Dendritic cell treated with granulocyte-macrophage colony-stimulating factor and Interleukin-4, amounts not matched to agents 40 ng/mL and 50 ng/mL, for 4 days (primary cell): Measurements from ENCODE around the gene GFOD2.
A peak's percentile ranks its signal among the peaks of the same experiment; 100 is the strongest.

ENCODE experiments used
- H3K27ac Mint-ChIP-seq: one replicate; pipeline ENCODE4 v1.8.0; 2022; ENCODE audit warnings: mild to moderate bottlenecking, mixed read lengths
- H3K27me3 Mint-ChIP-seq: one replicate; pipeline ENCODE4 v1.8.0; 2022; ENCODE audit warnings: mild to moderate bottlenecking, mixed read lengths
- H3K36me3 Mint-ChIP-seq: one replicate; pipeline ENCODE4 v1.8.0; 2022; ENCODE audit warnings: low read depth, mixed read lengths
- H3K4me1 Mint-ChIP-seq: one replicate; pipeline ENCODE4 v1.8.0; 2022; ENCODE audit warnings: low read depth, mixed read lengths
- H3K4me3 Mint-ChIP-seq: one replicate; pipeline ENCODE4 v1.8.0; 2022; ENCODE audit warnings: mild to moderate bottlenecking, moderate library complexity, mixed read lengths
- H3K9me3 Mint-ChIP-seq: one replicate; pipeline ENCODE4 v1.8.0; 2022; ENCODE audit warnings: mixed read lengths
- intact Hi-C: fragments of 100-400 bp; cut with micrococcal nuclease; formaldehyde crosslinking; loops from one replicate; pipeline ENCODE4 v1.15.0; 2022

Gene GFOD2

DNA sequence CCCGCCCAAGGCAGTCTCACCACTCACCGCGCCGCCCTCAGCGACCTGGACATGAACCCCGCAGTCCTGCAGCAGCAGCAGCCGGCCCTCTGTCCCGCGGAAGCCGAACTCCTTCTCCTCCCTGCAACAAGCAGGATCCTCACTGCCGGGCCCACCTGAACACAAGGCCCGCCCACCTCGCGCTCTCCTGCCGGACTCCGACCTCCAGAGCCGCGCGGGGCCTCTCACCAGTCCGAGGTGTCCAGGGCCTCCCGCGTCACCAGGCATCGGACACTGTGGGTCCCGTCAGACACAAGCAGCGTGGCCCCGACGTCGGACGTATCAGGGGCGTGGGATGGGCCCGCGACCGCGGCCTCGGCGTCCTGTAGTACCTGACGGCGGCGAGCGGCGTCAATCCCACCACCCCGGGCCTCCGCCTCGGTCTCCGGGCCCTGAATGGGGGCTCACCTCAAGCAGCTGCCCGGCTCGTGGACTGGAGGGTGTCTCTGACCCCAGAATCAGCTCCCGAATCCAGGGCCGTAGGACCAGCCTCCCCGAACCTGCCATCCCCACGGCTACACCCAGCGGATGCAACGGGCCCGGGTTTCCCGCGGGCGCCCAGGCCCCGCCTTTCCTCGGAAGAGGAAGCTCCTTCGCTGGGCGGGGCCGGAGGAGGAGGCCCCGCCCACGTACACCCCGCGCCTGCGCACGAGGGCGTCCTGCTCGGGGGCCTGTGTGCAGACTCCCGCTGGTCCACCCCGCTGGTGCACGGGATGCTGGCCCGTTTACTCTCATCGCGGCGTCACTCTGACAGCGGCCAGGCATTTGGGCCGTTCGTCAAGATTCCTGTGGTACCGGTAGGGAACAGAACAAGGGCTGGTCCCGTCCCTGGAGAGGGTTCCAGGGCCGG is 59.2 kb downstream of the GFOD2 start, which contains the start of gene ACD:
TSS of gene ACD (minus strand) at position 586 of the 889 bp plus-strand sequence. CDS start at position 546, 40 bp downstream.
- Mint-ChIP-seq H3K36me3 (peaks cover 62% of the 10 kb centered on the region), H3K4me3 (peak within 1 kb of the TSS; percentile 93), H3K27me3 (peaks cover 11% of the 10 kb centered on the region), H3K27ac (peak within 1 kb of the TSS; percentile 89), H3K4me1 (peaks cover 36% of the 10 kb centered on the region), H3K9me3 (no peaks in the 10 kb centered on the region)
- intact Hi-C loops: loop anchor here (1.0 kb wide), 1 partner anchor 98 kb away; the partner anchor contains the start of gene CTCF

DNA sequence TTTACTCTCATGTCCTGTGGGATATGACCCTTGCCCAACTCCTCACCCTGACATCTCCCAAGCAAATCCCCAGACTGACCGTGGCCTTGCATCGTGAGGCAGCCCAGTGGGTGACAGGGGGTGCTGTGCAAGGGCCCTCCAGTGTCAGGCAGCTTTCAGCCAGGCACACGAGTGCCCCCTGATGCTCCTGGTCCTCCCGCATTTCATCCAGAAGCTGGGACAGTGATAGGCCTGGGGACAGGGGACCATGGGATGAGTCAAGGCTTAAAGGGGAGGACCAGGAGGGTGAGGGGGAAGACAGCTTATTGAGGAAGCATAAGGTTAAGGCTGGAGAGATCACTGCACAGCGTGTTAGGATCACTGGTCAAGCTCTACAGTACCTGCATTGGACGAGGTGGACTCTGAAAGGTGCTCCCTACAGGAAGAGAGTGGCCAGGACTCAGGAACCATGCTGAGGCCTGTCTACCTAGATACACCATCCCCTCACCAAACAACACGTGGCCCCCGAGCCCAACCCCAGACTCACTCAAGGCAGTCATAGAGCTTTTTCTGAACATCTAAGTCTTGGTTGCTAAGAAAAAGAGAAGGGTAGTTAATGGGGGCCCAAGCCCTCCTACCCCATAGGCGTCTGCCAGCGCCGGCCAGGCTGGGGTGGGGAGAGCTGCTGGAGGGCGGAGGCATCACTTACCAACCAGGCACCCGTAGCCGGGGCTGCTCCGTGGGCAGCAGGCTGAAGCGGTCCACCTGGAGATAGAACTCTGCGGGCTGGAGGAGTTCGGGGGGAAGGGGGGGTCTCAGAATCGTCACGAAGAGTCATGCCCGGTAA is 60.1 kb downstream of the GFOD2 start:
- H3K36me3 Mint-ChIP-seq: peaks cover 54% of the 10 kb centered on the region
- peak overlapping the region; percentile 93 for H3K4me3 Mint-ChIP-seq
- H3K4me1 Mint-ChIP-seq: peaks cover 30% of the 10 kb centered on the region
- no peaks in the 10 kb centered on the region for H3K9me3 Mint-ChIP-seq
- intact Hi-C loops: no loop called here
- peak overlapping the region; percentile 89 for H3K27ac Mint-ChIP-seq
- peaks cover 11% of the 10 kb centered on the region for H3K27me3 Mint-ChIP-seq

DNA sequence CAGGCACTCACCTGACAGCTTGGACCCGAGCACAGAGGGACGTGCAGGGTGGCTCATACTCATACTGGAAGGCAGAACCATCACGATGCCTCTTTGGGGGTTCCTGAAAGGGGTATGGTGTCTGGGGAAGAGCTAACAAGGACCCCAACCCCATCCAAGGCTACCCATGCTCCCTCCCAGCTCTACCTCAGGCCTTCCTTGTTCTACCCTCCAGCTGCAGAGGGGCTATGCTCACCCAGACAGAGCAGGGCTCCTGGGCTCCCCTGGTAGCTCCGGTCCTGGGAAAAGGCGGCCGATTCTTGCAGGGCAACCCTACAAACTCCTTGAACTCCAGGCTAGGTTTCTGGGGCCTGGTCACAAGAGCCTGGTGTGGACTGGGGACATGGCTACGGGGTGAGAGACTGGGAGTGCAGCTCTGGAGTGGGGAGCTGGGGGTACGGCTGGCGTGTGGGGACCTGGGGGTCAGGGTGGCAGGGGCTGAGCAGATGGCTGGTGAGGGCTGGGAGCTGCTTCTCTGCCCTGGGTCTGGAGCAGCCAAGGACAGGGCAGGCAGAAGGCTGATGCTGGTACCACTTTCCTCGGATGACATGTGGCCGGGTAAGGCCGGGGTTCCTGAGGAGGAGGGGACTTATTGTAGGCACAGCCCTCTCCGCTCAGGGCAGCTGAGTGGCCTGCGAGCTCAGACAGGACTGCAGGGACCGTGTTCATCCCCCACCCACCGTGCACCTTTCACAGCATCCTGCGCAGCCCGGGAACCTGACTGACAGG is 61.2 kb downstream of the GFOD2 start:
- no peaks in the 10 kb centered on the region for H3K9me3 Mint-ChIP-seq
- H3K27me3 Mint-ChIP-seq: peaks cover 11% of the 10 kb centered on the region
- H3K27ac Mint-ChIP-seq: no peak overlapping the region
- H3K36me3 Mint-ChIP-seq: peaks cover 42% of the 10 kb centered on the region
- no peak overlapping the region for H3K4me3 Mint-ChIP-seq
- H3K4me1 Mint-ChIP-seq: peaks cover 25% of the 10 kb centered on the region
- intact Hi-C loops: no loop called here

DNA sequence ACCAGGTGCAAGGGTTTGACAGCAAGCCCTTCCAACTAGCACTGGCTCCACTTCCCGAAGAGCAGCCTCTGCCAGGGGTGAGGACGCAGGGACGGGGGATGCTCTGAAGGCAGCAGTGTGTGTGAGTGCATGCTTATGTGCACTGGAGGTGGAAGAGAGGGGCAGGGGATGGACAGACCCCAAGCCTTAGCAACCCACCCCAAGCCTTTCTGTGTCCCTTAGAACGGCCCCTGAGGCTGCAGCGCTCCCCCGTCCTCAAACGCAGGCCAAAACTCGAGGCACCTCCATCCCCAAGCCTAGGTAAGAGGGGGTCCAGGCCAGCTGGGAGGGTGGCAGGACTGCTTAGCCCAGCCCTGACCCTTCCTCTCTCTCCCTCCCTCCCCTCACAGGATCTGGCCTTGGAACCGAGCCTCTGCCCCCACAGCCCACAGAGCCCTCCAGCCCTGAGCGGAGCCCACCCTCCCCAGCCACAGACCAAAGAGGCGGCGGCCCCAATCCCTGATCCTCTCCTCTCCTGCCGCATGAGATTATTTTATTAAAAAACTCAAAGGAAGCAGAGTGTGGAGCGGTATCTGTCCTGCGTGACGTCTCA is 62.0 kb downstream of the GFOD2 start:
- Mint-ChIP-seq H3K9me3 (no peaks in the 10 kb centered on the region), H3K36me3 (peaks cover 39% of the 10 kb centered on the region), H3K27ac (no peak overlapping the region), H3K4me3 (no peak overlapping the region), H3K4me1 (peaks cover 25% of the 10 kb centered on the region), H3K27me3 (peaks cover 11% of the 10 kb centered on the region)
- intact Hi-C loops: no loop called here

DNA sequence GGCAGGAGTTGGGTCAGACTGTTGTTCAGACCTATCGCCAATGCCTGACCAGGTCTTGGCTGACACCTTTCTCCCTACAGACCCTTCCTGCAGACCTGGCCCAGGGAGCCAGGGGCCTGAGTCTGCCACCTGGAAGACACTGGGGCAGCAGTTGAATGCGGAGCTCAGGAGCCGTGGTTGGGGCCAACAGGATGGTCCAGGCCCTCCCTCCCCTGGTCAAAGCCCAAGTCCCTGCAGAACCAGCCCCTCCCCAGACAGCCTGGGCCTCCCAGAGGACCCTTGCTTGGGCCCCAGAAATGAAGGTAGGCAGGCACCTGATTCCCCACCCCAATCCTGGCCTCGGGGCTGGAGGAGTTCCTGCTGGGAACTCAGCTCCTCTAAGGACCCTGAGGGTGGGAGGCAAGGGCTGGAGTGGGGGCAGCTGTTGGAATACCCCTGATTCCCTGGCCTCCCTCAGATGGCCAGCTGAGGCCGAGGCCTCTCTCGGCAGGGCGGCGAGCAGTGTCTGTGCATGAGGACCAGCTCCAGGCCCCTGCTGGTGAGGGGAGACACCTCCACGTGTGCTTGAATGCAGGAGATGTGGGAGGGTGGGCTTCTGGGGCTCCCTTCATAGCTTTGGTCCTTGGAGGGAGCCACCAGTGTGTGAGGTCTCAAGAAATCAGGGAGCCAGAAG is 62.6 kb downstream of the GFOD2 start:
- Mint-ChIP-seq H3K27me3 (peaks cover 11% of the 10 kb centered on the region), H3K27ac (no peak overlapping the region), H3K9me3 (no peaks in the 10 kb centered on the region), H3K36me3 (peaks cover 39% of the 10 kb centered on the region), H3K4me1 (peaks cover 19% of the 10 kb centered on the region), H3K4me3 (no peak overlapping the region)
- intact Hi-C loops: no loop called here

DNA sequence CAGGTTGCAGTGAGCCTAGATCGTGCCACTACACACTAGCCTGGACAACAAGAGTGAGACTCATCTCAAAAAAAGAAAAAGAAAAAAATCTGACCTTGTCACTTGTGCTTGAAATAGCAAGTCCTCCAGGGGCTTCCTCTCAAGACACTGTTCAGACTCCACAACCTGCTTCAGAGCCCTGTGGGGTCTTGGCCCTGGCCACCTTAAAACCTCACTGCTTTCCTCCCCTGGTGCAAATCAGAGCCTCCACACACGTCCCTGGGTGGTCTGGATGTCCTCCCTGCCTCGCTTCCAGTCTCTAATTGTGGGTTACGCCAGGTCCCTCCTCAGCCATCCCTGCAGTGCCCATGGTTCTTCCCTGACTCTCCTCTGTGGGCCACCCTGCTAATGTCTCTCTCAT is 63.8 kb downstream of the GFOD2 start:
- Mint-ChIP-seq H3K27ac (no peak overlapping the region), H3K4me1 (peaks cover 12% of the 10 kb centered on the region), H3K36me3 (peaks cover 37% of the 10 kb centered on the region), H3K4me3 (no peak overlapping the region), H3K9me3 (no peaks in the 10 kb centered on the region), H3K27me3 (peaks cover 8% of the 10 kb centered on the region)
- intact Hi-C loops: no loop called here

DNA sequence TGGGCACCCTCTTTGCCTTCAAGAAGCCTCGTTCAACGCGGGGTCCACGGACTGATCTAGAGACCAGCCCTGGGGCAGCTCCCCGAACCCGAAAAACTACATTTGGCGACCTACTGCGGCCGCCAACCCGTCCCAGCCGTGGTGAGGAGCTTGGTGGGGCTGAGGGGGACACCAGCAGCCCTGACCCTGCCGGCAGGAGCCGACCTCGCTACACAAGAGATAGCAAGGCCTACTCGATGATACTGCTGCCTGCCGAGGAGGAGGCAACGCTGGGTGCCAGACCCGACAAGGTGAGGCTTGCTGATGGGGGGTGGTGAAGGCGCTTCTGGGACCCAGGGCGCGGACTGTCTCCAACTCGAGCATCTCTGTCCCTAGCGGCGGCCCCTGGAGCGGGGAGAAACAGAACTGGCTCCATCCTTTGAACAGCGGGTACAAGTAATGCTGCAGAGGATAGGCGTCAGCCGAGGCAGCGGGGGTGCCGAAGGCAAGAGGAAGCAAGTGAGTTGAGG is 64.7 kb downstream of the GFOD2 start:
- Mint-ChIP-seq H3K27ac (no peak overlapping the region), H3K4me1 (peaks cover 8% of the 10 kb centered on the region), H3K27me3 (peaks cover 10% of the 10 kb centered on the region), H3K9me3 (no peaks in the 10 kb centered on the region), H3K36me3 (peaks cover 29% of the 10 kb centered on the region), H3K4me3 (no peak overlapping the region)
- intact Hi-C loops: no loop called here

DNA sequence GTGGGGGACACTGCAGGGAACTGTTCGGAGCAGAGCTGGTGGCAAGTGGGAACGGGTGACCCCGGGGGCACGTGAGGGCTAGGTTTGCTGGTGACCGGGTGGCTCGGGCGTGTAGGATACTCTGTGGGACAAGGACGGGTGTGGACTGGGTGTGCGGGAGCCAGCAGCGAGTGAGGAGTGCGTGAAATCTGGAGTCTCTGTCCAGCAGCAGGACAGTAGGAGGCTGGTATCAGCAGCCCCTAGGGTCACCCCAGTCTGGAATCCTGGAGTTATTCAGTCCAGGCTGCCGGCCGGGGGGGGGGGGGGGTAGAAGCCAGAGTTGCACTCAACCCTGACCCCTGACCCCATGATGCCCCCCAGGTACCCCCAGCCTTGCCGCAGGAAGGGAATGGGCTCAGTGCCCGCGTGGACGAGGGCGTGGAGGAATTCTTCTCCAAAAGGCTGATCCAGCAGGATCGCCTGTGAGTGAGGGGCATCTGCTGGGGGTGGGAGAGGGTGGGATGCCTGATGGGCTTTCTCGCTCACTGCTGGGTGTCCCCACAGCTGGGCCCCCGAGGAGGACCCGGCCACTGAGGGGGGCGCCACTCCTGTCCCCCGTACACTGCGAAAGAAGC is 65.2 kb downstream of the GFOD2 start:
- no peak overlapping the region for H3K4me3 Mint-ChIP-seq
- peaks cover 10% of the 10 kb centered on the region for H3K27me3 Mint-ChIP-seq
- H3K27ac Mint-ChIP-seq: no peak overlapping the region
- no peaks in the 10 kb centered on the region for H3K9me3 Mint-ChIP-seq
- peaks cover 3% of the 10 kb centered on the region for H3K4me1 Mint-ChIP-seq
- H3K36me3 Mint-ChIP-seq: peaks cover 27% of the 10 kb centered on the region
- intact Hi-C loops: no loop called here

DNA sequence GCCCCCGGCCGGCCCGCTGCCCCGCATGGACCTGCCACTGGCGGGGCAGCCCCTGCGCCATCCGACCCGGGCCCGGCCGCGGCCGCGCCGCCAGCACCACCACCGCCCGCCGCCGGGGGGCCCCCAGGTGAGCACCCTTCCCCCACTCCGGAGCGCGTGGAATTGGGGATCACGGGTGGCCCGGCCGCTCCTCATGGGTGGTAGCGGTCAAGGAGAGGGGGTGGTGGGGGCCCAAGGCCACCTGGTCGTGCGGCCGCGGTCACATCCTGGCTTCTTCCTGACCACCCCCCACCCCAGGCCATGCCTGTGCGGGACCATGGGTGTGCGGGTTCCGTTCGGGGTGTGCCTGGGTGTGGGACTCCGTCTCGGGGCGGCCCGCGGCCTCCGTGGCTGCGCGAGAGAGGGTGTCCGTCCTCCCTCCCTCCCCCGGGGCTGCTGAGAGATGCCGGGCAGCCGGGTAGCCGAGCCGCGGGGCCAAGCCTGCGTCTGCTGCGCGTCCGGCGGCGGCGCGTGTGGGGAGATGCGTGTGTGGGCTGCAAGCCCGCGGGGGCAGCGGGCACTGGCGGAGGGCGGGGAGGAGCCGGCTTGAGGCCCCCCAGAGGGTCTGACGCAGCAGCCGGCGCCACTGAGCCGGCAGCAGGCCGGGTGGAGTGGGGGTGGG is 65.9 kb downstream of the GFOD2 start:
- H3K4me1 Mint-ChIP-seq: no peaks in the 10 kb centered on the region
- no peaks in the 10 kb centered on the region for H3K9me3 Mint-ChIP-seq
- H3K27me3 Mint-ChIP-seq: peaks cover 10% of the 10 kb centered on the region
- peaks cover 21% of the 10 kb centered on the region for H3K36me3 Mint-ChIP-seq
- no peak overlapping the region for H3K4me3 Mint-ChIP-seq
- no peak overlapping the region for H3K27ac Mint-ChIP-seq
- intact Hi-C loops: no loop called here

DNA sequence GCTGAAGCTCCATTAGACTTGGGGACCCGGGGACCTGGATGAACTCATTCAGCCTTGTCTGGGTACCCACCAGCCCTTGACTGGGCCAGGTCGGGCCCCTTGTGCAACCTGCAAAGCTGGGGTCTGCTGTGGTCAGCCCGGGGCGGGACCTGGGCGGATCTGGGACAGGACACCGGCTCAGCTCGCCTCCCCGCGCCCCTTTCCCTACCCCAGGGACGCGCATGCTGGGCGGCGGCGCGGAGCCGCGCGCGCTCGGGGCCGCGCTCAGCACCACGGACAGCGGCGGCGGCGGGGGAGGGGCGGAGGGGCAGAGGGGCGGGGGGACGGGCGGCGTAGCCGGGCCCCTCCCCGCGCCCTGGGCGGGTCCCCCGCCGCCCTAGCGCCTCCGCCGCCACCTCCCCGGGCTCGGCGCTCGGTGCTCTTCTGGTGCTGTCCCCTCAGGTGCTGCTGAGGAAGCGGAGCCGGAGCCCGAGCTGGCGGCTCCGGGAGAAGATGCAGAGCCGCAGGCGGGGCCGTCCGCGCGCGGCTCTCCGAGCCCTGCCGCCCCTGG is 66.5 kb downstream of the GFOD2 start:
- peaks cover 10% of the 10 kb centered on the region for H3K27me3 Mint-ChIP-seq
- no peak overlapping the region for H3K27ac Mint-ChIP-seq
- no peak overlapping the region for H3K4me3 Mint-ChIP-seq
- peaks cover 15% of the 10 kb centered on the region for H3K36me3 Mint-ChIP-seq
- H3K4me1 Mint-ChIP-seq: no peaks in the 10 kb centered on the region
- no peaks in the 10 kb centered on the region for H3K9me3 Mint-ChIP-seq
- intact Hi-C loops: no loop called here

DNA sequence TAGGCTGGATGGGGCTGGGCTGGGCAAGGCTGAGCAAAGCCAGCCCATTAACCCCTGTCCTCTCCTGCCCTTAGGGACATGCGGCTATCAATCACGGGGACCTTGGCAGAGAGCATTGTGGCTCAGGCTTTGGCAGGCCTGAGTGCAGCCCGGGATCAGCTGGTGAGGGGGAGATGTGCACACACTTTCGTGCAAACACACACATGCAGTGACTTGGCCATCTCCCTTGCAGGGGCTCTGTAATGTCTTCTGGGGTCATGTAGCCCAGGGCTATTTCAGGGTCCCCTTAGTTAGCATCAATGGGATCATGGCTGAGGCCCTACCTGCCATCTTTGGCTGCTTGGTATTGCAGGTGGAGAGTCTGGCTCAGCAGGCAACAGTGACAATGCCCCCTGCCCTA is 67.3 kb downstream of the GFOD2 start:
- Mint-ChIP-seq H3K9me3 (no peaks in the 10 kb centered on the region), H3K27me3 (peaks cover 10% of the 10 kb centered on the region), H3K36me3 (peaks cover 7% of the 10 kb centered on the region), H3K27ac (no peak overlapping the region), H3K4me1 (no peaks in the 10 kb centered on the region), H3K4me3 (no peak overlapping the region)
- intact Hi-C loops: no loop called here

DNA sequence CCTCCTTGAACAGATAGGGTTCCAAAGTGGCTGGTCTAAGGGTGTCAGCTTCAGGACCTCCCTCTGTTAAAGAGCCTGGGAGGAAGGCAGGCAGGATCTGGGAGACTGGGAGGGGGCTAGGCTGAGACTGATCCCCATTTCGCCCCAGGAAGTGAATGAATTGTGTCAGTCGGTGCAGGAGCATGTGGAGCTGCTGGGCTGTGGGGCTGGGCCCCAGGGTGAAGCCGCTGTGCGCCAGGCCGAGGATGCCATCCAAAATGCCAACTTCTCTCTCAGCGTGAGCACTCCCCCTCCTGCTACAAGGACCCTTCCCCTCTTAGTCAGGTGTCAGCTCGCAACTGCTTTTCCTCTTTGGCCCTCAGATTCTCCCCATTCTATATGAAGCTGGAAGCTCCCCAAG is 68.1 kb downstream of the GFOD2 start:
- no peak overlapping the region for H3K4me3 Mint-ChIP-seq
- peaks cover 13% of the 10 kb centered on the region for H3K27me3 Mint-ChIP-seq
- no peaks in the 10 kb centered on the region for H3K4me1 Mint-ChIP-seq
- no peaks in the 10 kb centered on the region for H3K9me3 Mint-ChIP-seq
- no peaks in the 10 kb centered on the region for H3K36me3 Mint-ChIP-seq
- intact Hi-C loops: no loop called here
- H3K27ac Mint-ChIP-seq: no peak overlapping the region
